Endothelial cell of umbilical vein (primary cell): Measurements from ENCODE around the gene YARS1. TPM values are rescaled to one million over a fixed set of nuclear protein-coding genes. Genes with fewer than 3 reads are reported as not detected.

Experiments
- BruUV-seq: library from RNA; stranded (reverse); fragments of 400-500 nt; replicated peaks from 2 replicates; lab custom pipeline; 2021; lab: Mats Ljungman, UMichigan
- CTCF ChIA-PET: fragments of 300-600, 350-600 bp; sonication (Branson Sonifier 250); formaldehyde crosslinking; loops from one replicate; lab custom pipeline; 2021; ENCODE audit warnings: antibody characterized with exemption, inconsistent platforms; lab: Charles Lee
- POLR2A ChIA-PET: fragments of 300-600, 350-600 bp; sonication (Branson Sonifier 250); formaldehyde crosslinking; loops from one replicate; lab custom pipeline; 2021; ENCODE audit warnings: antibody characterized with exemption, inconsistent platforms; lab: Charles Lee
- DNase-seq: peaks from one replicate; pipeline ENCODE4 v3.0.0-alpha.2; 2011; ENCODE audit warnings: low read depth, low spot score
- FAIRE-seq: peaks from 2 replicates; lab custom pipeline; 2011; peaks lifted over from hg19 to GRCh38; lab: Jason Lieb, UNC
- H2AFZ ChIP-seq: 2 replicates; pipeline ENCODE4 v1.6.0; 2012; ENCODE audit warnings: low read depth, low read length, control low read depth, inconsistent platforms
- H3K27ac ChIP-seq: 2 replicates; pipeline ENCODE4 v1.5.1; 2011; ENCODE audit warnings: low read depth, mild to moderate bottlenecking, control low read depth, low read length, moderate library complexity; ENCODE audit not compliant: insufficient read depth
- H3K27me3 ChIP-seq, 2 experiments: 2 replicates each; pipeline versions ENCODE4 v1.6.0 to v1.6.1; 2011; ENCODE audit warnings: low read length in 2 of 2, mixed read lengths in 1 of 2; ENCODE audit not compliant: control insufficient read depth in 2 of 2, insufficient read depth in 2 of 2
- H3K36me3 ChIP-seq, 2 experiments: 2 replicates in 1 of 2; 3 replicates in 1 of 2; pipeline ENCODE4 v1.5.1; 2011; ENCODE audit warnings: low read length in 2 of 2, mild to moderate bottlenecking in 1 of 2, moderate library complexity in 1 of 2; ENCODE audit not compliant: control insufficient read depth in 2 of 2, insufficient read depth in 2 of 2; ENCODE audit errors: extremely low read depth in 1 of 2
- H3K4me1 ChIP-seq: 3 replicates; pipeline ENCODE4 v1.5.1; 2011; ENCODE audit warnings: mild to moderate bottlenecking, low read length; ENCODE audit not compliant: control insufficient read depth, insufficient read depth; ENCODE audit errors: extremely low read depth
- H3K4me2 ChIP-seq: 2 replicates; pipeline ENCODE4 v1.6.1; 2011; ENCODE audit warnings: low read length, control low read depth, mixed read lengths; ENCODE audit not compliant: insufficient read depth
- H3K4me3 ChIP-seq, 3 experiments: fragments of 200-600 bp in 1 of 3; sonication (generic), shearing (Covaris generic) in 1 of 3; replicated peaks in 1 of 3; 2 replicates each; pipeline ENCODE4 v1.5.1; 2011 to 2016; ENCODE audit warnings: control low read depth in 3 of 3, low read length in 3 of 3, mild to moderate bottlenecking in 2 of 3, inconsistent platforms in 1 of 3, low read depth in 1 of 3, moderate library complexity in 1 of 3; ENCODE audit not compliant: insufficient read depth in 1 of 3
- H3K79me2 ChIP-seq: 2 replicates; pipeline ENCODE4 v1.6.0; 2012; ENCODE audit warnings: low read length, inconsistent platforms; ENCODE audit not compliant: control insufficient read depth, insufficient read depth
- H3K9ac ChIP-seq: replicated peaks from 2 replicates; pipeline ENCODE3; 2011; ENCODE audit warnings: low read length, control low read depth; ENCODE audit not compliant: insufficient read depth; ENCODE audit errors: extremely low read depth
- H3K9me1 ChIP-seq: replicated peaks from 3 replicates; pipeline ENCODE4 v1.6.0; 2011; ENCODE audit warnings: mild to moderate bottlenecking, low read length; ENCODE audit not compliant: control insufficient read depth, insufficient read depth; ENCODE audit errors: extremely low read depth
- H3K9me3 ChIP-seq: replicated peaks from 2 replicates; pipeline ENCODE4 v1.5.1; 2012; ENCODE audit warnings: low read length, inconsistent platforms; ENCODE audit not compliant: control insufficient read depth, insufficient read depth
- H4K20me1 ChIP-seq: replicated peaks from 2 replicates; pipeline ENCODE3; 2011; ENCODE audit warnings: mild to moderate bottlenecking, low read length; ENCODE audit not compliant: control insufficient read depth, insufficient read depth; ENCODE audit errors: extremely low read depth
- CTCF ChIP-seq, 2 donors: IDR thresholded peaks; 1 replicate in 1 of 2; 2 replicates in 1 of 2; pipeline ENCODE4 v1.5.1; 2011; ENCODE audit warnings: low read length in 2 of 2, mild to moderate bottlenecking in 2 of 2, moderate library complexity in 2 of 2, control low read depth in 1 of 2, inconsistent platforms in 1 of 2, low read depth in 1 of 2; ENCODE audit not compliant: insufficient read depth in 1 of 2; ENCODE audit errors: extremely low read depth in 1 of 2
- EZH2 ChIP-seq: IDR thresholded peaks from 2 replicates; pipeline ENCODE4 v1.6.1; 2012; ENCODE audit warnings: borderline replicate concordance, low read depth, mild to moderate bottlenecking, moderate library complexity, low read length, inconsistent platforms; ENCODE audit not compliant: severe bottlenecking
- FOS ChIP-seq: IDR thresholded peaks from 2 replicates; pipeline ENCODE4 v1.6.1; 2011; ENCODE audit warnings: mild to moderate bottlenecking, low read length, moderate library complexity, borderline replicate concordance; ENCODE audit not compliant: insufficient read depth
- GATA2 ChIP-seq: IDR thresholded peaks from 2 replicates; pipeline ENCODE4 v1.7.0; 2011; ENCODE audit warnings: low read depth, mild to moderate bottlenecking, moderate library complexity, mixed read lengths, low read length; ENCODE audit not compliant: insufficient read length, insufficient read depth
- JUN ChIP-seq: IDR thresholded peaks from 2 replicates; pipeline ENCODE4 v1.6.1; 2011; ENCODE audit warnings: borderline replicate concordance, low read depth; ENCODE audit not compliant: insufficient read length, insufficient read depth
- MAX ChIP-seq: IDR thresholded peaks from 2 replicates; pipeline ENCODE4 v1.6.1; 2011; ENCODE audit not compliant: insufficient read depth, insufficient read length
- MYC ChIP-seq: IDR thresholded peaks from one replicate; pipeline ENCODE4 v1.6.1; 2011; ENCODE audit warnings: mild to moderate bottlenecking, low read depth, low read length
- POLR2A ChIP-seq: IDR thresholded peaks from 2 replicates; pipeline ENCODE4 v1.6.1; 2012; ENCODE audit warnings: low read depth, mild to moderate bottlenecking, control low read depth, low read length
- POLR2AphosphoS5 ChIP-seq: IDR thresholded peaks from 2 replicates; pipeline ENCODE4 v1.6.1; 2012; ENCODE audit warnings: low read depth, mild to moderate bottlenecking, control low read depth, low read length, moderate library complexity; ENCODE audit not compliant: insufficient read depth
- dilution Hi-C: fragments of 300-500 bp; cut with MboI; formaldehyde crosslinking; loops from one replicate; pipeline ENCODE4 v1.15.0; 2019; ENCODE audit warnings: low sequenced_read_pairs; ENCODE audit not compliant: extremely low pct_ligation_motif_present
- intact Hi-C: fragments of 100-400 bp; cut with micrococcal nuclease; formaldehyde crosslinking; loops from one replicate; pipeline ENCODE4 v1.10.0; 2022
- polyA plus RNA-seq, 4 experiments: library from polyadenylated mRNA; depleted of rRNA in 3 of 4; stranded (reverse) in 3 of 4; unstranded in 1 of 4; fragments of >200 nt; gene quantifications; 2 replicates each; pipeline versions ENCODE4 v1.2.1 to v1.2.3, GENCODE V29; 2011 to 2012; ENCODE audit warnings: missing spikeins in 1 of 4
- total RNA-seq: library from RNA; stranded (reverse); gene quantifications from 2 replicates; pipeline ENCODE4 v1.2.3, GENCODE V29; 2021

YARS1 gene
- total and polyA plus RNA-seq, 2 donors (not counting 3 experiments of a cell fraction or from before 2014, with no cell fraction given): 38.2 to 144 TPM

DNA sequence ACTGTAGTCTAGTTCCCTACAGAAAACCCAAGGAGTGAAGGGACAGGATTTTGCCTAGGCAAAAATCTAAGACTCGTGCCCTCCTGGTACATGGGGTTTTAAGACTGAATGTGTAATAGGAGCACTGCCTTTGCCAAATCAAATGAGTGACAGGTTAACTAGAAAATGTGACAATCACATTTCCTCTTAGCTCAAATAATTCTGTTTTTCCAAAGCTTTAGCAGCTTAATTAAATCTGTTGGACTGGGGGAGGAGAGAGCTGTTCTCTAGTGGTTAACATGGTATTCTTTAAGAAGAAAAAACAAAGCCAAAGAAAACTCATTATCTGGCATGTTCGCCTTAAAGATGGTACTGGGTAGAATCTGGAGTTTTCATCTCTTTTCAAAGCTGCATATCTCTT is 41.0 kb upstream of the YARS1 start:
- Histone ChIP-seq H3K4me1 (peaks cover 9% of the 10 kb centered on the region), H4K20me1 (no peaks in the 10 kb centered on the region), H3K9me3 (no peaks in the 10 kb centered on the region), H3K4me3 (no peak overlapping the region), H3K27ac (no peak overlapping the region), H3K4me2 (no peak overlapping the region), H3K27me3 (no peaks in the 10 kb centered on the region), H2AFZ (no peak overlapping the region), H3K9ac (no peak overlapping the region), H3K79me2 (no peaks in the 10 kb centered on the region), H3K36me3 (peaks cover 5 to 13% of the 10 kb centered on the region in 2 experiments), H3K9me1 (no peaks in the 10 kb centered on the region)
- dilution Hi-C loops: no loop called here
- FAIRE-seq (no peak), DNase-seq (no peak)
- ChIA-PET POLR2A (no interaction called here), CTCF (interaction anchor here (0.7 to 1.7 kb wide), 4 partner anchors 13 to 338 kb away, joined by 3 read pairs; no protein-coding TSS in a partner anchor)
- BruUV-seq: no TSS peak
- intact Hi-C loops: no loop called here
- TF ChIP-seq FOS: no peak
- TF ChIP-seq JUN: no peak
- TF ChIP-seq MYC: no peak
- TF ChIP-seq MAX: no peak
- TF ChIP-seq POLR2AphosphoS5: no peak
- TF ChIP-seq GATA2: no peak

DNA sequence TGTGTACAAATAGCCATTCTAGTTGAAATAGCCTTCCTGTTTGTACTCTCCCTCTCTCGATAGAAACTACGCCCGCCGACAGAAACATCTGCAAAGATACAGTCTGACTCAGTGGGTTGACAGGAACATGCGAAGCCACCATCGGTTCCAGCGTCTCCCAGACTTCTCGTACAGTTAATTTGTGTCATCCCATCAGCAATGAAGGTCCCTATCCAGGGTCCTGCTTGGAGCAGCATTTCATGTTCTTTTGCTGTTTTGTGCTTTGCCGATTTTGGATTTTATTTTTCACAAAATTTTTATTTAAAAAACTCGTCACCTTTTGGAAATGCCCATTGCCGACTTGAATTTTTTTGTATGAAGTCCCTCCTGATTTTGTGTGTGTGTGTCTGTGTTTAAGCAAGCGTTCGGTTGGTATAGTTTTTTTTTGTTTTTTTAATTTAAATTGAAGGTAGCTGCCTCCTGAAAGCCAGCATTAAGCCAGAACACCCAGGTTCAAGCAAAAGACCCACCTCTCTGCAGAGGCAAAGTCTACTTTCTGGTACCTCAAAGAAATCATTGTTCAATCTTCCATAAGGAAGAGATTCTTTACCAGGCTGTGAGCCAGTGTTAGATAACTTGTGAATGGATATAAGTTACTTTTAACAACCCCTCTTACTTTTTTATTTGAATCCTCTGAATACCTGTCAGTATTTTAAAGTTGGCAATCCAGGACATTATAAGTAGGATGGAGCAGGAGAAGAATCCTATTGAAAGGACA is 38.9 kb upstream of the YARS1 start:
- Histone ChIP-seq H2AFZ (no peak overlapping the region), H3K27me3 (no peaks in the 10 kb centered on the region), H3K4me3 (no peak overlapping the region), H3K9ac (no peak overlapping the region), H3K79me2 (no peaks in the 10 kb centered on the region), H4K20me1 (no peaks in the 10 kb centered on the region), H3K36me3 (peaks cover 5 to 13% of the 10 kb centered on the region in 2 experiments), H3K9me1 (no peaks in the 10 kb centered on the region), H3K4me1 (no peaks in the 10 kb centered on the region), H3K9me3 (no peaks in the 10 kb centered on the region), H3K4me2 (no peak overlapping the region), H3K27ac (no peak overlapping the region)
- intact Hi-C loops (loop anchor here (2.0 kb wide), 1 partner anchor 15 kb away; no protein-coding TSS in a partner anchor), dilution Hi-C loops (no loop called here)
- no peak for FAIRE-seq
- TF ChIP-seq CTCF (IDR thresholded peaks at IDR 0.05; ENCODE audit: extremely low read depth in 1 of 2, insufficient read depth in 1 of 2, low read depth in 1 of 2, low read length in 2 of 2) (no peak), FOS (no peak), MAX (no peak), POLR2A (no peak), MYC (no peak), JUN (no peak), POLR2AphosphoS5 (no peak), GATA2 (no peak), EZH2 (no peak)
- ChIA-PET CTCF (no interaction called here), POLR2A (no interaction called here)
- BruUV-seq: no TSS peak
- DNase-seq: no peak
